GM18870 (cell line): Measurements from ENCODE around the gene DDAH2.

ENCODE experiments used
- ATAC-seq: cut with Tn5 transposase; IDR thresholded peaks from one replicate; pipeline ENCODE4 v1.9.1; 2021; ENCODE audit warnings: moderate library complexity; ENCODE audit not compliant: unreplicated experiment

The DDAH2 gene

GRCh38 chr6:31691564-31692108 lies 37.5 kb downstream of the DDAH2 start:
- no peak for ATAC-seq

- no peak for ATAC-seq
These were observed 38.0 kb downstream of the DDAH2 start for GRCh38 chr6:31691078-31691463.

- no peak for ATAC-seq
These were observed 38.6 kb downstream of the DDAH2 start for GRCh38 chr6:31690231-31691077.

GRCh38 chr6:31689249-31690110 lies 39.6 kb downstream of the DDAH2 start:
- ATAC-seq, result no peak

GRCh38 chr6:31687860-31688693 lies 41.0 kb downstream of the DDAH2 start:
- no peak for ATAC-seq

- no peak for ATAC-seq
These were observed 41.8 kb downstream of the DDAH2 start for GRCh38 chr6:31687321-31687720.

GRCh38 chr6:31686483-31686882 lies 42.6 kb downstream of the DDAH2 start:
- ATAC-seq, result no peak

- no peak for ATAC-seq
These were observed 45.5 kb downstream of the DDAH2 start for GRCh38 chr6:31683591-31683990.

- no peak for ATAC-seq
These were observed 47.9 kb downstream of the DDAH2 start for GRCh38 chr6:31681135-31681671.

- ATAC-seq, result no peak
These were observed 48.6 kb downstream of the DDAH2 start, which contains the start of gene LY6G5C for GRCh38 chr6:31680226-31681134. LY6G5C (minus strand) TSS chr6:31681067; CDS start chr6:31680373, 694 bp downstream.

GRCh38 chr6:31677955-31678354 lies 51.1 kb downstream of the DDAH2 start:
- no peak for ATAC-seq
